ENCODE measurements around the gene PTPRN2.

The PTPRN2 gene

GRCh38 chr7:157658851-157659412, 928.7 kb downstream of the PTPRN2 start:
- no peak for DNase-seq

- no peak for DNase-seq
Observed at GRCh38 chr7:157657741-157658740, 929.6 kb downstream of the PTPRN2 start.

GRCh38 chr7:157656195-157656769, 931.3 kb downstream of the PTPRN2 start:
- DNase-seq: no peak

GRCh38 chr7:157654350-157654749, 933.3 kb downstream of the PTPRN2 start:
- no peak for DNase-seq

- no peak for DNase-seq
Observed at GRCh38 chr7:157653827-157654207, 933.8 kb downstream of the PTPRN2 start.

GRCh38 chr7:157652954-157653826, 934.4 kb downstream of the PTPRN2 start:
- no peak for DNase-seq

- no peak for DNase-seq
Observed at GRCh38 chr7:157652161-157652953, 935.3 kb downstream of the PTPRN2 start.

GRCh38 chr7:157651366-157652160, 936.1 kb downstream of the PTPRN2 start:
- DNase-seq: no peak

GRCh38 chr7:157650801-157651200, 936.8 kb downstream of the PTPRN2 start:
- no peak for DNase-seq

- DNase-seq: no peak
Observed at GRCh38 chr7:157650131-157650631, 937.4 kb downstream of the PTPRN2 start.

GRCh38 chr7:157646551-157646950, 941.1 kb downstream of the PTPRN2 start:
- DNase-seq: no peak

- no peak for DNase-seq
Observed at GRCh38 chr7:157645539-157645938, 942.1 kb downstream of the PTPRN2 start.

GRCh38 chr7:157644946-157645345, 942.7 kb downstream of the PTPRN2 start:
- DNase-seq: no peak

GRCh38 chr7:157643525-157643970, 944.1 kb downstream of the PTPRN2 start:
- DNase-seq: no peak

- no peak for DNase-seq
Observed at GRCh38 chr7:157641866-157642265, 945.8 kb downstream of the PTPRN2 start.

GRCh38 chr7:157640144-157640543, 947.5 kb downstream of the PTPRN2 start:
- DNase-seq: no peak

GRCh38 chr7:157638563-157638962, 949.1 kb downstream of the PTPRN2 start:
- no peak for DNase-seq

GRCh38 chr7:157637216-157637949, 950.2 kb downstream of the PTPRN2 start:
- DNase-seq: no peak

- no peak for DNase-seq
Observed at GRCh38 chr7:157635669-157636068, 952.0 kb downstream of the PTPRN2 start.

GRCh38 chr7:157635148-157635500, 952.5 kb downstream of the PTPRN2 start:
- DNase-seq: no peak
